SK-N-SH treated with all-trans-retinoic acid at 6 μM for 48 hours (cell line): ENCODE measurements around the gene ZNF680.

Source experiments
- ATAC-seq: fragments of 200-7000 bp; cut with Tn5 transposase; 3 replicates; pipeline ENCODE4 v1.9.1; 2020; ENCODE audit warnings: mild to moderate bottlenecking, moderate library complexity
- ARNTL ChIP-seq: fragments of 450-650 bp; formaldehyde crosslinking; IDR thresholded peaks from 2 replicates; pipeline ENCODE4 v1.5.0; 2020; ENCODE audit warnings: low read depth, mild to moderate bottlenecking, moderate library complexity, borderline replicate concordance
- BACH2 ChIP-seq: fragments of 250-450 bp; sonication (Bioruptor Pico); IDR thresholded peaks from 2 replicates; pipeline ENCODE4 v1.9.0; 2021; ENCODE audit warnings: mild to moderate bottlenecking, borderline replicate concordance
- CSDC2 ChIP-seq: fragments of 250-450 bp; sonication (Bioruptor Pico); IDR thresholded peaks from 2 replicates; pipeline ENCODE4 v1.5.0; 2020; ENCODE audit warnings: mild to moderate bottlenecking, moderate library complexity
- ESRRG ChIP-seq: fragments of 250-450 bp; sonication (Bioruptor Pico); IDR thresholded peaks from 2 replicates; pipeline ENCODE4 v1.6.1; 2021; ENCODE audit warnings: mild to moderate bottlenecking
- GLIS3 ChIP-seq: fragments of 250-450 bp; sonication (Bioruptor Pico); IDR thresholded peaks from 2 replicates; pipeline ENCODE4 v1.5.0; 2020; ENCODE audit warnings: mild to moderate bottlenecking, moderate library complexity
- ISL1 ChIP-seq: fragments of 250-450 bp; sonication (Bioruptor Pico); IDR thresholded peaks from 2 replicates; pipeline ENCODE4 v2.1.2; 2022; ENCODE audit warnings: mild to moderate bottlenecking, moderate library complexity
- OSR1 ChIP-seq: fragments of 250-450 bp; sonication (Bioruptor Pico); IDR thresholded peaks from 2 replicates; pipeline ENCODE4 v1.8.0; 2022; ENCODE audit warnings: moderate library complexity, mild to moderate bottlenecking, inconsistent platforms
- PATZ1 ChIP-seq: fragments of 250-450 bp; sonication (Bioruptor Pico); IDR thresholded peaks from 2 replicates; pipeline ENCODE4 v1.8.0; 2020; ENCODE audit warnings: mild to moderate bottlenecking, moderate library complexity, borderline replicate concordance
- PPARA ChIP-seq: fragments of 250-450 bp; sonication (Bioruptor Pico); IDR thresholded peaks from 2 replicates; pipeline ENCODE4 v1.5.0; 2020; ENCODE audit warnings: mild to moderate bottlenecking, borderline replicate concordance
- SNAI2 ChIP-seq: fragments of 250-450 bp; sonication (Bioruptor Pico); IDR thresholded peaks from 2 replicates; pipeline ENCODE4 v1.5.0; 2020; ENCODE audit warnings: mild to moderate bottlenecking, moderate library complexity
- TCF4 ChIP-seq: fragments of 250-450 bp; sonication (Bioruptor Pico); IDR thresholded peaks from 2 replicates; pipeline ENCODE4 v1.8.0; 2021; ENCODE audit warnings: mild to moderate bottlenecking, moderate library complexity, borderline replicate concordance
- TOX ChIP-seq: fragments of 250-450 bp; sonication (Bioruptor Pico); IDR thresholded peaks from 2 replicates; pipeline ENCODE4 v1.8.0; 2021; ENCODE audit warnings: mild to moderate bottlenecking, moderate library complexity, borderline replicate concordance
- ZC3H10 ChIP-seq: fragments of 250-450 bp; sonication (Bioruptor Pico); IDR thresholded peaks from 2 replicates; pipeline ENCODE4 v1.5.1; 2021; ENCODE audit warnings: mild to moderate bottlenecking, moderate library complexity
- ZFP3 ChIP-seq: fragments of 250-450 bp; sonication (Bioruptor Pico); IDR thresholded peaks from 2 replicates; pipeline ENCODE4 v1.5.0; 2020; ENCODE audit warnings: mild to moderate bottlenecking, moderate library complexity
- ZFP30 ChIP-seq: fragments of 450-650 bp; formaldehyde crosslinking; IDR thresholded peaks from 2 replicates; pipeline ENCODE4 v1.5.0; 2022; ENCODE audit warnings: mild to moderate bottlenecking, moderate library complexity
- ZNF565 ChIP-seq: fragments of 450-650 bp; formaldehyde crosslinking; conservative IDR thresholded peaks from 2 replicates; pipeline ENCODE4 v1.5.0; 2020; ENCODE audit warnings: low read depth, mild to moderate bottlenecking, moderate library complexity
- ZNF70 ChIP-seq: fragments of 450-650 bp; formaldehyde crosslinking; IDR thresholded peaks from 2 replicates; pipeline ENCODE4 v1.5.0; 2020; ENCODE audit warnings: mild to moderate bottlenecking, moderate library complexity
- ZNF8 ChIP-seq: fragments of 450-650 bp; formaldehyde crosslinking; IDR thresholded peaks from 2 replicates; pipeline ENCODE4 v1.5.0; 2020; ENCODE audit warnings: mild to moderate bottlenecking, moderate library complexity
- TF ChIP-seq, protein P1 (sequence below): fragments of 250-450 bp; sonication (Bioruptor Pico); IDR thresholded peaks from 2 replicates; pipeline ENCODE4 v1.5.0; 2020; ENCODE audit warnings: mild to moderate bottlenecking, moderate library complexity
- TF ChIP-seq, protein P2 (sequence below): fragments of 250-450 bp; sonication (Bioruptor Pico); IDR thresholded peaks from 2 replicates; pipeline ENCODE4 v1.5.1; 2021; ENCODE audit warnings: mild to moderate bottlenecking, moderate library complexity

ZNF680 gene

DNA sequence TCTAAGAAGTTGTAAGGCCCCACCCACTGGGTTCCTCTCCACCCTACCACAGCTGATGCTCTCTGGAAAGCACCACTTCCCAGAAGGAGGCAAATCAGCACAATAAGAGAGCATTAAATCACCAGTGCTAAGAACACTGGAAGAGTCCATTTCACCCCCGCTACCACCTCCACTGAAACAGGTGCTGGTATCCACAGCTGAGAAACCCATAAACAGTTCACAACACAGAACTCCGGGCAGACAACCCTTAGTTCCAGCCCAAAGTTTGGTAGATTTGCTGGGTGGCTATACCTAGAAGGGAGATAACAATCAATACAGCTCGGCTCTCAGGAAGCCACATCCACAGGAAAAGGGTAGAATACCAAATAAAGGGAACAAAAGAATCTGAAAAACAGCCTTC is 34.1 kb downstream of the ZNF680 start:
- no peak for ATAC-seq
- no peak for TF ChIP-seq BACH2 (CRISPR knock-in tag)
- TF ChIP-seq GLIS3 (CRISPR knock-in tag): no peak
- TF ChIP-seq ZNF70 (CRISPR knock-in tag): no peak
- TF ChIP-seq CSDC2 (CRISPR knock-in tag): no peak
- no peak for TF ChIP-seq ZC3H10 (CRISPR knock-in tag)
- no peak for TF ChIP-seq PPARA
- no peak for TF ChIP-seq ESRRG (CRISPR knock-in tag)
- no peak for TF ChIP-seq ZFP30
- TF ChIP-seq, protein P1, sequence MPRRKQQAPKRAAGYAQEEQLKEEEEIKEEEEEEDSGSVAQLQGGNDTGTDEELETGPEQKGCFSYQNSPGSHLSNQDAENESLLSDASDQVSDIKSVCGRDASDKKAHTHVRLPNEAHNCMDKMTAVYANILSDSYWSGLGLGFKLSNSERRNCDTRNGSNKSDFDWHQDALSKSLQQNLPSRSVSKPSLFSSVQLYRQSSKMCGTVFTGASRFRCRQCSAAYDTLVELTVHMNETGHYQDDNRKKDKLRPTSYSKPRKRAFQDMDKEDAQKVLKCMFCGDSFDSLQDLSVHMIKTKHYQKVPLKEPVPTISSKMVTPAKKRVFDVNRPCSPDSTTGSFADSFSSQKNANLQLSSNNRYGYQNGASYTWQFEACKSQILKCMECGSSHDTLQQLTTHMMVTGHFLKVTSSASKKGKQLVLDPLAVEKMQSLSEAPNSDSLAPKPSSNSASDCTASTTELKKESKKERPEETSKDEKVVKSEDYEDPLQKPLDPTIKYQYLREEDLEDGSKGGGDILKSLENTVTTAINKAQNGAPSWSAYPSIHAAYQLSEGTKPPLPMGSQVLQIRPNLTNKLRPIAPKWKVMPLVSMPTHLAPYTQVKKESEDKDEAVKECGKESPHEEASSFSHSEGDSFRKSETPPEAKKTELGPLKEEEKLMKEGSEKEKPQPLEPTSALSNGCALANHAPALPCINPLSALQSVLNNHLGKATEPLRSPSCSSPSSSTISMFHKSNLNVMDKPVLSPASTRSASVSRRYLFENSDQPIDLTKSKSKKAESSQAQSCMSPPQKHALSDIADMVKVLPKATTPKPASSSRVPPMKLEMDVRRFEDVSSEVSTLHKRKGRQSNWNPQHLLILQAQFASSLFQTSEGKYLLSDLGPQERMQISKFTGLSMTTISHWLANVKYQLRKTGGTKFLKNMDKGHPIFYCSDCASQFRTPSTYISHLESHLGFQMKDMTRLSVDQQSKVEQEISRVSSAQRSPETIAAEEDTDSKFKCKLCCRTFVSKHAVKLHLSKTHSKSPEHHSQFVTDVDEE (CRISPR knock-in tag): no peak
- TF ChIP-seq PATZ1 (CRISPR knock-in tag): no peak
- TF ChIP-seq ZFP3 (CRISPR knock-in tag): no peak
- no peak for TF ChIP-seq OSR1 (CRISPR knock-in tag)
- TF ChIP-seq, protein P2, sequence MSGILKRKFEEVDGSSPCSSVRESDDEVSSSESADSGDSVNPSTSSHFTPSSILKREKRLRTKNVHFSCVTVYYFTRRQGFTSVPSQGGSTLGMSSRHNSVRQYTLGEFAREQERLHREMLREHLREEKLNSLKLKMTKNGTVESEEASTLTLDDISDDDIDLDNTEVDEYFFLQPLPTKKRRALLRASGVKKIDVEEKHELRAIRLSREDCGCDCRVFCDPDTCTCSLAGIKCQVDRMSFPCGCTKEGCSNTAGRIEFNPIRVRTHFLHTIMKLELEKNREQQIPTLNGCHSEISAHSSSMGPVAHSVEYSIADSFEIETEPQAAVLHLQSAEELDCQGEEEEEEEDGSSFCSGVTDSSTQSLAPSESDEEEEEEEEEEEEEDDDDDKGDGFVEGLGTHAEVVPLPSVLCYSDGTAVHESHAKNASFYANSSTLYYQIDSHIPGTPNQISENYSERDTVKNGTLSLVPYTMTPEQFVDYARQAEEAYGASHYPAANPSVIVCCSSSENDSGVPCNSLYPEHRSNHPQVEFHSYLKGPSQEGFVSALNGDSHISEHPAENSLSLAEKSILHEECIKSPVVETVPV: no peak
- TF ChIP-seq ARNTL (CRISPR knock-in tag): no peak
- no peak for TF ChIP-seq ZNF565 (CRISPR knock-in tag)
- TF ChIP-seq TCF4 (CRISPR knock-in tag): no peak
- no peak for TF ChIP-seq TOX (CRISPR knock-in tag)

DNA sequence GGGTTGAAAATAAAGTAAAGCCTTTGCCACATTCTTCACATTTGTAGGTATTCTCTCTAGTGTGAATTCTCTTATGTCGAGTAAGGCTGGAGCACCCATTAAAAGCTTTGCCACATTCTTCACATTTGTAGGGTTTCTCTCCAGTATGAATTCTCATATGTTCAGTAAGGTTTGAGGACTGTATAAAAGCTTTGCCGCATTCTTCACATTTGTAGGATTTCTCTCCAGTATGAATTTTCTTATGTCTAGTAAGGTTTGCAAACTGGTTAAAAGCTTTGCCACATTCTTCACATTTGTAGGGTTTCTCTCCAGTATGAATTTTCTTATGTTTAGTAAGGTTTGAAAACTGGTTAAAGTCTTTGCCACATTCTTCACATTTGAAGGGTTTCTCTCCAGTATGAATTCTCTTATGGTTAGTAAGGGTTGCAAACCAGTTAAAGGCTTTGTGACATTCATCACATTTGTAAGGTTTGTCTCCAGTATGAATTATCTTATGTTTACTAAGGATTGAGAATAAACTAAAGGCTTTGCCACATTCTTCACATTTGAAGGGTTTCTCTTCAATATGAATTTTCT is 41.4 kb downstream of the ZNF680 start:
- no peak for ATAC-seq
- TF ChIP-seq PATZ1 (CRISPR knock-in tag): no peak

- no peak for TF ChIP-seq ISL1 (CRISPR knock-in tag)
- no peak for TF ChIP-seq ARNTL (CRISPR knock-in tag)
- no peak for TF ChIP-seq ZNF8 (CRISPR knock-in tag)
- no peak for TF ChIP-seq TOX (CRISPR knock-in tag)
- TF ChIP-seq, protein P2: no peak
- TF ChIP-seq TCF4 (CRISPR knock-in tag): no peak
- TF ChIP-seq, protein P1 (CRISPR knock-in tag): no peak
- no peak for TF ChIP-seq ZNF565 (CRISPR knock-in tag)
- no peak for TF ChIP-seq OSR1 (CRISPR knock-in tag)
- TF ChIP-seq PPARA: no peak
- no peak for TF ChIP-seq CSDC2 (CRISPR knock-in tag)
- no peak for TF ChIP-seq SNAI2 (CRISPR knock-in tag)
- no peak for TF ChIP-seq ZFP3 (CRISPR knock-in tag)
Observed at GRCh38 chr7:64516451-64516850, 46.4 kb downstream of the ZNF680 start.

More at GRCh38 chr7:64516451-64516850, 46.4 kb downstream of the ZNF680 start:
- no peak for ATAC-seq
